Uterus (tissue), 4 donors: Measurements from ENCODE around the gene ITPR2. TPM values are rescaled to one million over a fixed set of nuclear protein-coding genes. Genes with fewer than 3 reads are reported as not detected.

Experiments
- DNase-seq, 2 donors: peaks; one replicate each; pipeline ENCODE4 v3.0.0-alpha.2; 2019 to 2020
- H3K27ac ChIP-seq, 2 donors: fragments of 200-600 bp; sonication (generic); 1 replicate in 1 of 2; 2 replicates in 1 of 2; pipeline ENCODE4 v1.5.1; 2016 to 2018
- H3K27me3 ChIP-seq, 2 donors: fragments of 200-600 bp; sonication (generic); one replicate each; pipeline ENCODE4 v1.5.1; 2018 to 2019; ENCODE audit warnings: control low read depth in 1 of 2
- H3K36me3 ChIP-seq, 2 donors: fragments of 200-600 bp; sonication (generic); one replicate each; pipeline ENCODE4 v1.5.1; 2019; ENCODE audit warnings: control low read depth in 1 of 2
- H3K4me1 ChIP-seq, 2 donors: fragments of 200-600 bp; sonication (generic); one replicate each; pipeline ENCODE4 v1.5.1; 2018 to 2019; ENCODE audit warnings: control low read depth in 1 of 2
- H3K4me3 ChIP-seq, 2 donors: fragments of 200-600 bp; sonication (generic); 1 replicate in 1 of 2; 2 replicates in 1 of 2; pipeline ENCODE4 v1.5.1; 2018 to 2019; ENCODE audit warnings: mild to moderate bottlenecking in 1 of 2
- H3K9me3 ChIP-seq, 2 donors: fragments of 200-600 bp; sonication (generic); one replicate each; pipeline ENCODE4 v1.5.1; 2019; ENCODE audit warnings: control low read depth in 1 of 2
- POLR2A ChIP-seq, 2 donors: fragments of 450-650 bp; IDR thresholded peaks; one replicate each; pipeline ENCODE4 v1.6.1; 2016; ENCODE audit warnings: antibody characterized with exemption in 2 of 2, mild to moderate bottlenecking in 1 of 2, moderate library complexity in 1 of 2
- intact Hi-C: fragments of 100-400 bp; cut with DNase I; formaldehyde crosslinking; loops from one replicate; pipeline ENCODE4 v1.15.1; 2023; ENCODE audit warnings: low total_unique reads
- total RNA-seq, 4 donors: library from RNA; depleted of rRNA in 3 of 4; stranded (reverse); fragments of >200 nt in 3 of 4; gene quantifications; one replicate each; pipeline versions ENCODE4 v1.1.0 to v1.2.4, GENCODE V29; 2014 to 2023
- TF ChIP-seq, protein P1 (sequence below), 4 experiments: fragments of 200-600 bp in 2 of 4; fragments of 450-650 bp in 2 of 4; sonication (generic) in 2 of 4; IDR thresholded peaks; one replicate each; pipeline ENCODE4 v1.5.1; 2016 to 2019; ENCODE audit warnings: antibody characterized with exemption in 4 of 4, mild to moderate bottlenecking in 2 of 4, moderate library complexity in 1 of 4
- donor health status: DM: yes; HTN: yes; CAD: no.

Gene ITPR2
- total RNA-seq, 4 donors from 2014 or later: 53.5 to 271 (median 60.4) TPM

DNA sequence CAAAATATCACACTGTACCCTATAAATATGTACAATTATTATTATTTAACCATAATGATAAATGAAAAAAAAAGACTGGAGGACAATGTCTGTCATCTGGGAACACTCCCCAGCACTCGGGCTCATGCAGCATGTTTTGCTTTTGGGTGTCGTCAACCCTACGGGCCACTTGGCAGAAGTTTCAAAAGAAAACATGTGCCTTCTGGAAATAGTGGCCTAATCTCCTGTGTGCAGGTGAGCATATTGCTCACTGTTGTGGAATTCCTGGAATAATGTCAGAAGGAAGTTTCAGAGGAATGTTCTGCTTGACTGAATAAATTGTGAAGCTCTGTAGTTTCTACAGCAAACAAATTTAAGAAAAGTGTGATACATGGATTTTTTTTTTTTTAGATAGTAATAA is 339.3 kb downstream of the ITPR2 start:
- H3K27ac ChIP-seq: no peak overlapping the region
- no peaks in the 10 kb centered on the region for H3K4me1 ChIP-seq
- no peaks in the 10 kb centered on the region for H3K9me3 ChIP-seq
- no peaks in the 10 kb centered on the region for H3K36me3 ChIP-seq
- no peaks in the 10 kb centered on the region for H3K27me3 ChIP-seq
- no peak for TF ChIP-seq POLR2A (IDR thresholded peaks at IDR 0.05)
- intact Hi-C loops: no loop called here
- H3K4me3 ChIP-seq: no peak overlapping the region
- DNase-seq: no peak

DNA sequence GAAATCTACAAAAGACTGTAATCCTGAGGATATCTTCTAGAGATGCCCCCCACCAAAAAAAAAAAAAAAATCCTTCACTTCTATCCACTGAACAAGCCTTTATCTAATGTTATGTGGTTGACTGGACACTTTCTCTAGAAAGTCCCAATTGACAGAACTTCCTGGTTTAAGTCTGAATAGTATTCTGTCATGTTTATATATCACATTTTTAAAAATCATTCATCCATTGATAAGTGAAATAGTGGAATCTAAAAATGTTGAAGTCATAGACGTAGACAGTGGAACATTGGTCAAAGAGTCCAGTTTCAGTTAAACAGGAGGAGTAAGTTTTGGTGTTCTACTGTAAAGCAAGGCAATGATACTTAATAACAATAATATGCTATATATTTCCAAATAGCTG is 340.6 kb downstream of the ITPR2 start:
- no peak overlapping the region for H3K27ac ChIP-seq
- intact Hi-C loops: no loop called here
- H3K4me1 ChIP-seq: no peaks in the 10 kb centered on the region
- H3K27me3 ChIP-seq: no peaks in the 10 kb centered on the region
- DNase-seq: no peak
- H3K36me3 ChIP-seq: no peaks in the 10 kb centered on the region
- TF ChIP-seq POLR2A (IDR thresholded peaks at IDR 0.05): no peak
- TF ChIP-seq, protein P1, sequence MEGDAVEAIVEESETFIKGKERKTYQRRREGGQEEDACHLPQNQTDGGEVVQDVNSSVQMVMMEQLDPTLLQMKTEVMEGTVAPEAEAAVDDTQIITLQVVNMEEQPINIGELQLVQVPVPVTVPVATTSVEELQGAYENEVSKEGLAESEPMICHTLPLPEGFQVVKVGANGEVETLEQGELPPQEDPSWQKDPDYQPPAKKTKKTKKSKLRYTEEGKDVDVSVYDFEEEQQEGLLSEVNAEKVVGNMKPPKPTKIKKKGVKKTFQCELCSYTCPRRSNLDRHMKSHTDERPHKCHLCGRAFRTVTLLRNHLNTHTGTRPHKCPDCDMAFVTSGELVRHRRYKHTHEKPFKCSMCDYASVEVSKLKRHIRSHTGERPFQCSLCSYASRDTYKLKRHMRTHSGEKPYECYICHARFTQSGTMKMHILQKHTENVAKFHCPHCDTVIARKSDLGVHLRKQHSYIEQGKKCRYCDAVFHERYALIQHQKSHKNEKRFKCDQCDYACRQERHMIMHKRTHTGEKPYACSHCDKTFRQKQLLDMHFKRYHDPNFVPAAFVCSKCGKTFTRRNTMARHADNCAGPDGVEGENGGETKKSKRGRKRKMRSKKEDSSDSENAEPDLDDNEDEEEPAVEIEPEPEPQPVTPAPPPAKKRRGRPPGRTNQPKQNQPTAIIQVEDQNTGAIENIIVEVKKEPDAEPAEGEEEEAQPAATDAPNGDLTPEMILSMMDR (IDR thresholded peaks at IDR 0.05): no peak
- no peak overlapping the region for H3K4me3 ChIP-seq
- H3K9me3 ChIP-seq: no peaks in the 10 kb centered on the region

DNA sequence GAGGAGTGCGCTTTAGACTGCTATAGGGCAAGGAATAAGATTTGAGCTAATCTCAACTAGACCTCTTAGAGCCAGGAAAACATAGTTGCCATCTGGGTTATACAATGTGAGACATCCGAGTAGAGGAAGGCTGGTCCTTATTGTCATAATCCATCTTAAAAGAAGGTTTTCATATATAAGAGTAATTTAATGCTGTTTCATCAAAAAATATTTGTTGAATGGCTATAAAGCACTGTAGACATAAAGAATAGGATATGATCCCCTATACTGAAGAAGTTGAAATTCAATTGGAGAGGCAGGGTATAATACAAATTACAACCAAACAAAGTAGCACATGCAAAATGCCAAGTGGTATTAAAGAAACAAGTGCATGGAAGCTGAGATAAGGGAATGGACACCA is 343.1 kb downstream of the ITPR2 start:
- intact Hi-C loops: no loop called here
- Histone ChIP-seq H3K27me3 (no peaks in the 10 kb centered on the region), H3K36me3 (no peaks in the 10 kb centered on the region), H3K9me3 (no peaks in the 10 kb centered on the region), H3K27ac (no peak overlapping the region), H3K4me1 (no peaks in the 10 kb centered on the region), H3K4me3 (no peak overlapping the region)
- no peak for TF ChIP-seq POLR2A (IDR thresholded peaks at IDR 0.05)
- TF ChIP-seq, protein P1 (IDR thresholded peaks at IDR 0.05): no peak
- DNase-seq: no peak

DNA sequence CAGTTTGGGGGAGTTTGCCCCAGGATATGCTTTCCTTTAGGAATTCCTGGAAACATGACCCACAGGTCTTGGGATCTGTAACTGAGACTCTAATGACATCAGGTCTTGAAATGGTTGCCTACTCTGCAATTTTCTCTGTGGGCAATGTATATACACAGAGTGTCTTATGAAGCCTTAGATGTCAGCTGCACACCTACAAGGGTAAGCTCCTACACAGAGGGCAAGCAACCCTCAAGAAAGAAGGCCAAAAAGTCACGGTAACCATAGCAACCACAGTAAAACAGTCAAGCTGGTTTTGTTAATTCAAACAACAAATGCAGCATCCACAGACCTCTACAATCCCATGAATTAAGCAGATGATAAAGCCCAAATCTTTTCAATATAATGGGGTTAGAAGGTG is 344.6 kb downstream of the ITPR2 start:
- Histone ChIP-seq H3K4me1 (no peaks in the 10 kb centered on the region), H3K27ac (no peak overlapping the region), H3K36me3 (no peaks in the 10 kb centered on the region), H3K27me3 (no peaks in the 10 kb centered on the region), H3K4me3 (no peak overlapping the region), H3K9me3 (no peaks in the 10 kb centered on the region)
- DNase-seq: no peak
- intact Hi-C loops: no loop called here
- no peak for TF ChIP-seq POLR2A (IDR thresholded peaks at IDR 0.05)
- TF ChIP-seq, protein P1 (IDR thresholded peaks at IDR 0.05): no peak

DNA sequence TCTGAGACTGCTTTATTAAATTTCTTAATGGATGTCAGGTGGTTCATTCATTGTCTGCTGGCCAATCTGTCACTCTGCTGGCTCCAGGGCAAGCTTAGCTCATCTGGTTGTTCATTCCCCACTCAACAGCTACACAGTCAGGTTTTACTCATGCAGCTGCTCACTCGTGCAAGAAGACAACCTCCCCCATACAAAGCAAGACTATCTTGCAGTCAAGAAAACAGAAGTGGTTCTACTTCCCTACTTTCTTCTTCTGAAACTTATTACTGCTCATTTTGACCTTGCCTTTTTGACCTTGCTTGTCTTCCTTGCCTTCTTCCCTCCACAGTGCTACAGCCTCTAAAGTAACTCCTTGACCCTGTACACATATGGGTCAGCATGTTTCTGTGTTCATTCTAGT is 359.7 kb downstream of the ITPR2 start:
- H3K36me3 ChIP-seq: no peaks in the 10 kb centered on the region
- H3K27me3 ChIP-seq: no peaks in the 10 kb centered on the region
- no peak for DNase-seq
- no peak overlapping the region for H3K4me3 ChIP-seq
- H3K9me3 ChIP-seq: no peaks in the 10 kb centered on the region
- H3K4me1 ChIP-seq: no peaks in the 10 kb centered on the region
- H3K27ac ChIP-seq: no peak overlapping the region
- no peak for TF ChIP-seq POLR2A (IDR thresholded peaks at IDR 0.05)
- TF ChIP-seq, protein P1 (IDR thresholded peaks at IDR 0.05): no peak
- intact Hi-C loops: no loop called here

DNA sequence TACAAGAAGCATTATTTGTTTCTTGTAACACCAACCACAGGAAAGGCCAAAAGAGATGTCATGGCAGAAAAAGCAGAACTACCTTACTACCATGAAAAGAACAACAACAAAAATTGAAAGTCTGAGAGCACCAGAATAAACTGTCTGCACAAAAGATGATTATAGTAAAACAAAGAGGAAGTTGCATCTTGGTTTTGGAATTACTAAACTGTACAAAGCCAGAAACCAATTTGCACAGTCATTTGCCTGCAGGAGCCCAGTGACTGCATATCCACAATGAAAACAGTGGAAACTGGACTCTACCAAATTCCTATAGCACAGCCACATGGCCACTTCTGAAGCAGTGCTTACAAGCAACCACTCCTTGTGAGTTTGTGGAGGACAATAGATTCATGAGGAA is 361.4 kb downstream of the ITPR2 start:
- TF ChIP-seq, protein P1 (IDR thresholded peaks at IDR 0.05): no peak
- H3K4me1 ChIP-seq: no peaks in the 10 kb centered on the region
- no peak overlapping the region for H3K4me3 ChIP-seq
- H3K27me3 ChIP-seq: no peaks in the 10 kb centered on the region
- intact Hi-C loops: no loop called here
- H3K27ac ChIP-seq: no peak overlapping the region
- H3K9me3 ChIP-seq: no peaks in the 10 kb centered on the region
- H3K36me3 ChIP-seq: no peaks in the 10 kb centered on the region
- no peak for DNase-seq
